Adrenal gland (tissue), 5 donors: Measurements from ENCODE around the gene MBD3L4.
"Not testable (repeated sequence)": the region's sequence is repeated elsewhere in the genome, so short reads cannot be mapped to it uniquely, and the experiment has no call there.

Experiments used
- POLR2A ChIP-seq, 2 donors: fragments of 450-650 bp; IDR thresholded peaks; one replicate each; pipeline ENCODE4 v1.6.1; 2017; ENCODE audit warnings: antibody characterized with exemption in 2 of 2, mild to moderate bottlenecking in 2 of 2, moderate library complexity in 1 of 2
- TF ChIP-seq, protein P1 (sequence below), 6 experiments: fragments of 450-650 bp in 4 of 6; fragments of 200-600 bp in 2 of 6; sonication (generic) in 1 of 6; IDR thresholded peaks; 1 replicate in 5 of 6; 2 replicates in 1 of 6; pipeline versions ENCODE4 v1.5.1 to v1.8.0; 2016 to 2021; ENCODE audit warnings: antibody characterized with exemption in 6 of 6, mild to moderate bottlenecking in 2 of 6, moderate library complexity in 1 of 6
- donor health status: DM: no; HTN: no; CAD: no.

DNA sequence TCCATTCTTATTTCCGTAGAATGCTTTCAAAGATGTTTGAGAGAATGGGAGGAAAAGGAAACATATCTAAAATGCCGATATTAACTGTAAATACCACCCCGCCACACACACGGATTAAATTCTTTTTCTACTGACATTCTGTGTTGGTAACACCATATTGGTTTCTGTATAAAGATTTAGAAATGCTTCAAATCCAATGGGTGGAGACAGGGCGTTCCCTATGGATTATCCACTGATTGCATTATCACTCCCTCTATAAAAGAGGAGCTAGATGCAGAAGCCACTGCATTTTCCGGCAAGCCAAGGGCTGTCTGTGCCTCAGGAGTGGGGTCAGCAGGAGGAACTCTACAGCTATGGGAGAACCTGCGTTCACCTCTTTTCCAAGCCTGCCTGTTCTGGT is 9.0 kb upstream of the MBD3L4 start, which contains the start of gene MBD3L2:
- TF ChIP-seq, protein P1, sequence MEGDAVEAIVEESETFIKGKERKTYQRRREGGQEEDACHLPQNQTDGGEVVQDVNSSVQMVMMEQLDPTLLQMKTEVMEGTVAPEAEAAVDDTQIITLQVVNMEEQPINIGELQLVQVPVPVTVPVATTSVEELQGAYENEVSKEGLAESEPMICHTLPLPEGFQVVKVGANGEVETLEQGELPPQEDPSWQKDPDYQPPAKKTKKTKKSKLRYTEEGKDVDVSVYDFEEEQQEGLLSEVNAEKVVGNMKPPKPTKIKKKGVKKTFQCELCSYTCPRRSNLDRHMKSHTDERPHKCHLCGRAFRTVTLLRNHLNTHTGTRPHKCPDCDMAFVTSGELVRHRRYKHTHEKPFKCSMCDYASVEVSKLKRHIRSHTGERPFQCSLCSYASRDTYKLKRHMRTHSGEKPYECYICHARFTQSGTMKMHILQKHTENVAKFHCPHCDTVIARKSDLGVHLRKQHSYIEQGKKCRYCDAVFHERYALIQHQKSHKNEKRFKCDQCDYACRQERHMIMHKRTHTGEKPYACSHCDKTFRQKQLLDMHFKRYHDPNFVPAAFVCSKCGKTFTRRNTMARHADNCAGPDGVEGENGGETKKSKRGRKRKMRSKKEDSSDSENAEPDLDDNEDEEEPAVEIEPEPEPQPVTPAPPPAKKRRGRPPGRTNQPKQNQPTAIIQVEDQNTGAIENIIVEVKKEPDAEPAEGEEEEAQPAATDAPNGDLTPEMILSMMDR (IDR thresholded peaks at IDR 0.05), result not testable (repeated sequence)
- TF ChIP-seq POLR2A (IDR thresholded peaks at IDR 0.05), result not testable (repeated sequence)
